Body of pancreas (tissue), 4 donors: ENCODE data around the gene ZC2HC1C.

Experiments used
- CTCF ChIP-seq, 7 experiments: fragments of 450-650 bp in 4 of 7; fragments of 200-600 bp in 3 of 7; sonication (generic) in 3 of 7; IDR thresholded peaks; one replicate each; pipeline ENCODE4 v1.5.1; 2016 to 2019; ENCODE audit warnings: antibody characterized with exemption in 7 of 7
- POLR2A ChIP-seq, 3 donors: fragments of 450-650 bp; IDR thresholded peaks; one replicate each; pipeline ENCODE4 v1.6.1; 2016; ENCODE audit warnings: antibody characterized with exemption in 3 of 3, mild to moderate bottlenecking in 2 of 3

GRCh38 chr14:75120541-75121291 is 51.3 kb downstream of the ZC2HC1C start:
- TF ChIP-seq CTCF (IDR thresholded peaks at IDR 0.05) (no peak), POLR2A (IDR thresholded peaks at IDR 0.05) (no peak)
